Amniotic epithelial cell (primary cell): Measurements from ENCODE around the gene NOTCH2.
"Not testable (repeated sequence)": the region's sequence is repeated elsewhere in the genome, so short reads cannot be mapped to it uniquely, and the experiment has no call there.

ENCODE experiments used
- DNase-seq: peaks from one replicate; pipeline ENCODE4 v3.0.0-alpha.2; 2010; ENCODE audit warnings: low read depth

NOTCH2 gene

DNA sequence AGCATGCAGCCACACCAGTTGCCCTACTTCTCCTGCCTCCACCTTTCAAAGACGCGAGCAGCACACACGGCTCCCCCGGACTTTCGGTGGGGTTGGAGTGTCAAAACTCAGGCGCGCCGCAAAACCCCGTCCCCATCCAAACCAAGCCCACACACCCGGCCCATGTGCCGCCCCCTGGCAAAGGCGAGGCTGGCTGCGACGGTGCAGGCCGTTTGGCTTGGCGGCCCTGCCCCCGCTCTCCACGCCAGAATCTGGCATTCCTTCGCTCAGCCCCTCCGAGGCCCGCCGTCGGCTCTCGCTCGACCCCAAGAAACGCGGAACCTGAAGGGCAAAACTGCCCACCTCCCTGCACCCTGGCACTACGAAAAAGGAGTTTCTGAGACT lies 787 bp downstream of the NOTCH2 start:
- not testable (repeated sequence) for DNase-seq

DNA sequence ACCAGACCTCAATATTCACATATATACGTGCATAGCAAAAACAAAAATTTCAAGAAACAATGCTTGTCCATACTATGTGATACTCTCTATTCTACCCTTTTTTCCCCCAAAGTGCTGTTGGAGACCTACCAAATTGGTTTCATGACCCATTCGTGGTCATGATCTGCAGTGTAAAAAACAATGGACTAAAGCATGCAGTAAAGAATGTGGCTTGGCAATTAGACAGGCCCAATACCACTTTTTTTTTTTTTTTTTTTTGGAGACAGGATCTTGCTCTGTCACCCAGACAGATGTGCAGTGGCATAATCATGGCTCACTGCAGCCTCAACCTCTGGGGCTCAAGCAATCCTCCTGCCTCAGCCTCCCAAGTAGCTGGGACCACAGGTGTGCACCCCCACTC lies 21.3 kb downstream of the NOTCH2 start:
- not testable (repeated sequence) for DNase-seq

DNA sequence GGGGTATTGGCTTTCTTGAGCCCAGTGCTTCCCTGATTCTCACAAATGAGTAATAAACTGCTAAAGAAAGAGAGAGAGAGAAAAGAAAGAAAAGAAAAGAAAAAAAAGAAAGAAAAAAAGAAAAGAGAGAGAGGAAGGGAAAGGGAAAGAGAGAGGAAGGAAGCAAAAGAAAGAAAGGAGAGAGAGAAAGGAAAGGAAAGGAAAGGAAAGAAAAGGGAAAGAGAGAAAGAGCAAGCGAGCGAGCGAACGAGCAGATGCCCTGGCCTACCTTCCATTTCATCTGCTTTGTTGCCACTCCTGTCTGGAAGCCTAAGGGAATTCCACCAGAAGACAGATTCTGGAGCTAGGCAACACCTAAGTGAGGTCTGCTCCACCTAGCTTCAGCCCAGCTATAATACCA lies 27.7 kb downstream of the NOTCH2 start:
- DNase-seq, result not testable (repeated sequence)

DNA sequence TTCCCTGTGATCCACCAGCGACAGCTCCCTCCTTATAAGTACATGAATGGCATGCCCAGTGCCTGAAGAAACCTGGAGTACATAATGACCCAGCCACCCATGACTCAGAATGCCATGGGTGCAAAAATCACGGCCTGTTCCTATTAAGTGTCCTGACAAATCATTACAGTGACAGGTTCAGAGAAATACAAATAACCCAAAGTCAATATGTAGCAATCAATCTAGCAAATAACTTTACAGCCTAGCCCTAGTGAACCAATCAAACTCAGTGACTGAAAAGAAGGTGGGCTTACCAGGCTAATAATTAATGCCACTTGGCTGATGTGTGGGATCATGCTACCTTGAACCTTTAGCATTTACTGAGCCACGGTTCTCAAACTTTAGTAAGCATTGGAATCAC lies 37.2 kb downstream of the NOTCH2 start:
- not testable (repeated sequence) for DNase-seq

- DNase-seq, result not testable (repeated sequence)
Measured at GRCh38 chr1:120023791-120024190, 45.7 kb downstream of the NOTCH2 start.

DNA sequence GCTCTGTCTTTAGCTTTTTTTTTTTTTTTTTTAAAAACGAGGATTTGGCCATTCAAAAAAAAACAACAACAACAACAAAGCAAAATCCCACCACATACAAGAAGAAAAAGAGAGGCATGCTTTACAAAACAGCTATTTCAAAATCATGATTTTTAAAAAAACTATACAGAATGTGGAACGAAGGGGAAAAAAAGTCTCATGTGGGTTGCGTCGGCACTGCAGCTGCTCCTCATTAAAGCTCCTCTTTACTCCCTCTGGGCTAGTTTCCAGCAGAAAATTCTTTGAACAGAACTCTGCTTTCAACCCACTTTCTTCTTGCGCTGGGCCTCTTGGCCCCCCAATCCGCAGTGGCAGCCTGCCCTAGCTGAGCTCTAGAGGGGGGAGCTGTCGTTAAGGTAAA lies 54.5 kb downstream of the NOTCH2 start:
- DNase-seq, result not testable (repeated sequence)

- DNase-seq, result not testable (repeated sequence)
Measured at GRCh38 chr1:120008320-120008719, 61.1 kb downstream of the NOTCH2 start.

GRCh38 chr1:120007850-120008249 lies 61.6 kb downstream of the NOTCH2 start:
- DNase-seq, result not testable (repeated sequence)

DNA sequence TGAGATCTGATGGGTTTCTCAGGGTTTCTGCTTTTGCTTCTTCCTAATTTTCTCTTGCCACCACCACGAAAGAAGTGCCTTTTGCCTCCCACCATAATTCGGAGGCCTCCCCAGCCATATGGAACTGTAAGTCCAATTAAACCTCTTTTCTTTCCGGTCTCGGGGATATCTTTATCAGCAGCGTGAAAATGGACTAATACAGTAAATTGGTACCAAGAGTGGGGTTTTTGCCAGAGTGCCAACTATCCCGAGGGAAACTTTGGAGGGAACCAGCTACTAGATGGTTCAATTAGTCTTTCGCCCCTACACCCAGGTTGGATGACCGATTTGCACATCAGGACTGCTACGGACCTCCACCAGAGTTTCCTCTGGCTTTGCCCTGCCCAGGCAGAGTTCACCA lies 68.4 kb downstream of the NOTCH2 start:
- not testable (repeated sequence) for DNase-seq

GRCh38 chr1:119996731-119997312 lies 72.6 kb downstream of the NOTCH2 start:
- not testable (repeated sequence) for DNase-seq

GRCh38 chr1:119995975-119996374 lies 73.5 kb downstream of the NOTCH2 start:
- not testable (repeated sequence) for DNase-seq

DNA sequence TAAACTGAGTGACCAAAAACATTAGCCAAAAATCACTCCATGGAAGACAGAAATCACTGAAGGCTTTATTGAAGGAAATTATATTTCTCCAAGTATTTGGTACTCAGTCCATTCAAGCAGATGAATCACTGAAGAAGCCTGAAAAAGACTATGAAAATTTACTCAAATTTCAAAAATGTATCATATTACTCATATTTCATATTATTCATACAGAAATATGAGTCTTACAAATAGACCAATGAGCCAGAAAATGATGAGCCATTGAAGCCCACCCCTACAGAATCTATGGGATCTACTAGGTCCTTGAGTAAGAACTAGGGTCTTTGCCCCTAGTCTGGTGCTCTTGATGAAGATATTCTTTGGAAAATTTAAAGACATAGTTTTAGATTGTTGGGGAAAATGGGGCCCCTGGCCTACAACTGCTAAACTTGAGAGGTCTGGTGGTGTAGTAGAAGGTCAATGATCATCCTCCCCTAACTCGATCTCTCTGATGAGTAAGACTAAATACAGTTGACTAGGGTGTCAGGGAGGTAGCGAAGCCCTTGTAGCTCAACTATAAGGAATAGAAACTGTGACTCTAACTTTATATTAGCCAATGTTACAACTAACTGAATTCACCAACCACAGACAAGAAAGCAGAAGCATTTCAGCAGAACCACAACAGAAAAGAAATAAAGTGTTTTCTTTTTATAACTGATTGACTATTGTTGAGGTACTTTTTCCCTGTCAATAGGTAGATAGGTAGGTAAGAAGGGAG lies 81.0 kb downstream of the NOTCH2 start:
- DNase-seq, result peak; percentile 41

- no peak for DNase-seq
Measured at GRCh38 chr1:119987686-119988085, 81.8 kb downstream of the NOTCH2 start.

DNA sequence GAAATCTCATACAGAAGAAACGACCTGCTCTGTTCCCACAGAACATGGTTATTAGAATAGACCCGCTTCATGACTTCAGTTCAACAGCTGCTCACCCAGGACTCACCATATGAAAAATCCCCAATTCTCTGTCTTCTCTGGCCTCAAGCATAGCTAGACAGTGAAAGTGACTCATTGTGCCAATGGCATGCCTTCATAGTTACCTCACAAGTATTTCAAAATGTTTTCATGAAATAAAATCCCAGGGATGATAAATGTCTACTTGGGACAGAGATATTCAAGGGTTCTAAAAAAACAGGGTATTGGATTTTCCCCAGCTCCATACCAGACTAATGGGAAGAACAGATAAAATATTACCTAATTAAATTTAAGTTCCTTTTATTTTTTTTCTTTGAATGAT lies 82.3 kb downstream of the NOTCH2 start:
- DNase-seq, result peak; percentile 97

GRCh38 chr1:119986007-119986497 lies 83.4 kb downstream of the NOTCH2 start:
- DNase-seq, result no peak

GRCh38 chr1:119984771-119985170 lies 84.7 kb downstream of the NOTCH2 start:
- DNase-seq, result no peak

DNA sequence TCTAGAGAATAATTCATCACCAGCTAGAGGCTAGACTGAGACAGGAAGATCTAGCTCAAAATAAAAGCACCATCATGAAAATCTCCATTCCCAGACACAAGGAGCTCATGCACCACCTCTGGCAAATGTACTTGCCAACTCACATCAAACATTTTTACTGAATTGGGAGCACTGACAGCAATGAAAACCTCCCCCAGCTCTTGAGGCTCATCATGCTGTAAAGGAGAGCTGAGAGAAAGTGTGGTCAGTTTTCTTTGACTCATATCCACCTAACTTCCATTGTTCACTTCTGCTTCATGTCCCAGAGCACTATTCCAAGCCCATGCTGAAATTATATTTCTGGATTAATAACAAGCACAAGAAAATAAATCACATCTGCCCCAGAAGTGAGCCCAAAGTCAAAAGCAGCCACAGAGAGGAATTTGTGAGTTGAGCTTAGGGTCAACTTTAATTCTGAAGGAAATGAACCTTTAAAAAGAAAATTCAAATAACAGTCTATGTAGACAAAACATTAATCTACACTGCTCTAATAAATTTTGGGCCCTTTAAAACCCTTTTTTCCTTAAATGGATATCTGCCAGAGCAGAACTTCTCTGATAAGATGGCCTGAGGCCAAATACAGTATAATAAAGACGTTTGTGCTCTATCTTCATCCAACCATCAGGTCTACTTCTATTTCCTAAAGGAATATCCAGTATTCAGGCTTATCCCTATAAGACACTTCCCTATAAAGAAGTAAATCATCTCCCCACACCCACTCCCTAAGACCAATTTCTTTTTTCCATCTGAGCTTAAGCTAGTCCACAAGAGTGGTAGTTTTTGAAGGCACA lies 87.3 kb downstream of the NOTCH2 start:
- peak; percentile 97 for DNase-seq

- DNase-seq, result no peak
Measured at GRCh38 chr1:119981496-119981895, 88.0 kb downstream of the NOTCH2 start.

DNA sequence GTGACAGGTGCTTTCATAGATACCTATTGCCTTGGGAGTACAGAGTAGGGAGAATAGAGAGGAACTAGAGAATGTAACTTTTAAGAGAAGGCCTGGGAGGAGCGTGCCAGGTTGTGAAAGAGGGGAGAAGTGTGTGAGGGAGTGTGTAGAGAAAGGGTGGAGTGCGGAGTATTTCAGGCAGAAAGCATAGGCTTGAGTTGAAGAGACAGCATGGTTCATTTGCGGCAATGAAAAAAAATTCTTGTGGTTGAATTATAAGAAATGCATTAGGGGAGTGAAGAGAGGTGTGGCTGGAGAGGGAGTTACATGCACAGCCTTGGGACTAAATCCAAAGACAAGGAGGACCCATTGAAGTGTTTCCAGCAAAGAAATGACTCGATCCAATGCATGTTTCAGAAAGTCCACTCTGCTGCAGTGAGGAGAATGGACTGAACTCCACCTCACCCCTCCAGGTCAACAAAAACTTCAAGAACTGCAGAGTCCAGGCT lies 91.4 kb downstream of the NOTCH2 start:
- DNase-seq, result peak; percentile 75

DNA sequence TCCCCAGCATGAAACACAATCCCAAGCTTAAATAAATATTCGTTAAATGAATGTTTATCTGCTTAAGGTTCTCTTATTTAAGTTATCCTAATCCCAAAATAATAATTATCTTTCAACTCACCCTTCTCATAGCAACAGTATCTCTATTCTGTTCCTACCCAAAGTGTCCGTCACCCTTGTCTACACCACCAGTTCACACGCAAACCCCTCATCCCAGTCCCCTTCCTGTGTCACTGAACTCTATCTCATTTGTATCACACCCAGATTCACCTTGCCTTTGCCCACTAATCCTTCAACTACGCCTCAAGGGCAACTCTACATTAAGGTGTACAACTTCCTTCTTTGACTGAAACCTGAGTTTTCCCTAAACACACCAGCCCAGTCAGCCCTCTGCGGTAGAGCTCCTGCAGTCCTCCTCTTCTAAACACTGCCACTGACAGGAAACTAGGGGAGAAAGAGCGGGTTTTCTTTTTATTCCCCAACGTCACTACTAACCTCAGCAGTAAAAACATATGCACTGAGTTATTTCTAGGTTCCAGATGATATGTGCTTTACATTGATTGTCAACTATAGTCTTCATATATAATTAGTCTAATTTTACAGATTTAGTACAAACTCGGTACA lies 92.2 kb downstream of the NOTCH2 start:
- DNase-seq, result not testable (repeated sequence)

- not testable (repeated sequence) for DNase-seq
Measured at GRCh38 chr1:119975582-119976254, 93.7 kb downstream of the NOTCH2 start.
